Measurements from ENCODE around the gene MTG2. TPM values are rescaled to one million over a fixed set of nuclear protein-coding genes. Genes with fewer than 3 reads are reported as not detected.

MTG2 gene
- total and polyA plus RNA-seq, 4 donors, result 13.0 to 28.0 (median 24.4) TPM

DNA sequence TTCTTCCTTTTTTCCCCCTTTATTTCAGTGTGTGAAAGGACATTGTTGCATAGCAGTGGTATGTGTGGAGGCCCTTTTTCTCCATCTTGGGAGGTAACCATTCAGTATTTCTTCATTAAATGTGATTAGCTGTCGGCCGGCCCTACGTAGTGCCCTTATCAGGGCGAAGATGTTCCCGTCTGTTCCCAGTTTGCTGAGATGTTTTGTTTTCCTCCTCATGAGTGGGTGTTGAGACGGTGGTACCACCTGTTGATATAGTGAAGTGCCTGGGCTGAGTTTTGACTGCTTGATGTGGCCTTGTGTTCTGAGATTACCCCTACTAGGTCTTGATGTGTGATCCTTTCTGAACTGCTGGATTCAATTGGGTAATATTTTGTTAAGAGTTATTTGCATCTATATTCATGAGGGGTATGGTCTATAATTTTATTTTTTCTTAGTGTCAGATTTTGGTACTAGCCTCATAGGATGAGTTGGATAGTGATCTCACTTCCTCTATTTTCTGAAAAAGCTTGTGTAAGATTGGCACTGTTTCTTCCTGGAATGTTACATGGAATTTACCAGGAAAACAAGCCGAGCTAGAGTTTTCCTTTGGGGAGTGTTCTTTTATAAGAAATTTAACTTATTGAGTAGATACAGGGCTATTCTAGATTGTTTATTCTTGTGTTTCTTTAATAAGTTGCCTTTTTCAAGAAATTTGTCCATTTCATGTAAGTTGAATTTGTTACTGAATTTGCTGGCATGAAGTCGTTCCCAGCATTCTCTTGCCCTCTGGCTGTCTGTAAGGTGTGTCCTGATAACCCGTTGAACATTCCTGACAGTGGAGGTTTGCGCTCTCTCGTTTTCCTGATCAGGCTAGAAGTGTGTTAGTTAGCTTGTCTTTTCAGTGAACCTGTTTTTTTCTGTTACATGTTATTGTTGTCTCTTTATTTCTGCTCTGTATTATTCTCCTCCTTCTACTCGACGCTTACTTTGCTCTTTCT is 4.3 kb downstream of the MTG2 start:
- H3K27ac ChIP-seq (ENCODE audit: low read depth in 1 of 2, low read length in 2 of 2), result peak overlapping the region; percentile 22 to 39
- no peaks in the 10 kb centered on the region for H3K9me3 ChIP-seq (ENCODE audit: control insufficient read depth in 4 of 4, low read length in 3 of 4)
- H3K9ac ChIP-seq (ENCODE audit: low read depth in 1 of 2, low read length in 2 of 2), result peak overlapping the region in 1 of 2 donors; percentile 41
- peaks cover 0 to 7% (median 3%) of the 10 kb centered on the region in 4 donors for H3K36me3 ChIP-seq (ENCODE audit: control insufficient read depth in 4 of 4, insufficient read depth in 3 of 4, low read depth in 1 of 4, low read length in 3 of 4)
- no peaks in the 10 kb centered on the region for H3K27me3 ChIP-seq (ENCODE audit: control insufficient read depth in 4 of 4, insufficient read depth in 4 of 4, low read length in 3 of 4)
- no peak for DNase-seq (ENCODE audit: low spot score)
- no peak overlapping the region for H3K4me3 ChIP-seq (ENCODE audit: low read depth in 1 of 3, low read length in 3 of 3)
- TF ChIP-seq RXRA (IDR thresholded peaks at IDR 0.05) (peak in 1 of 2 donors; percentile 9), HNF4A (conservative IDR thresholded peaks at IDR 0.05) (no peak), HNF4G (IDR thresholded peaks at IDR 0.05) (no peak)
- peaks cover 7 to 36% (median 32%) of the 10 kb centered on the region in 4 donors for H3K4me1 ChIP-seq (ENCODE audit: control insufficient read depth in 4 of 4, insufficient read depth in 4 of 4, low read length in 3 of 4)
- WGBS, result 66% methylated on average over 13 of the region's 13 CpGs

DNA sequence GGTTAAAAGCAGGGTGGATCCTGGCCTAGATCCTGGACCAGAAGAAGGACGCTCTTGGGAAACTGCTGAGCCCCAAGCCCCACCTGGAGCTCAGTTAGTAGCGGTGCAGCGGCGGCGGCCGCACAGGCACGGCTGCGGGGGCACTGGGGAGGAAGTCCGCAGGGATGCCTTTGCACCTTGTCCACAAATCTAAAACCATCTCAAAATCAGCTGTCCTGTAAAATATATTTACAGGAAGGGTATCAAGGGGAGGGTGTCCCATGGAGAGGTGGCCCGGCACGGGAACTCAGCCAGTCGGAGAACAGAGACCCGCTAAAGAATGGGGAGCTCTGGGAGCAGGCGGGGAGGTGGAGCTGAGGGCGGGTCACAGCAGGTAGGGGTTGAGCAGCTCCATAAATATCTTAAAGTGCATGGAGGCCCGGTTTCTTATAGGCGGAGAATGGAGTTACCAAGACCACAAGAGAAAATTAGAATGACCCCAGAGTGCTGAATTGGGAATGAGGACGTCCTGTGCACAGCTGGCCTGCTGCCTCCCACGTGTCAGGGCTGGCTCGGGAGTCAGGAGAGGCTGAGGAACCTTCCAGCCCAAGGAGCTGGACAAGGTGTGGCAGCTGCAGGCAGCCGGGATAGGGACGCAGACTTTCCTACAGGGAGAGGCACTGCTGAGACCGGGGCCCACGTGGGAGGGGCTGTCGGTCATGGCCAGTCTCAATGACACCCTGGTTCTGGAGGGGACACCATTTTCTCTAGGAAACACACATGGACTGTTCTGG is 8.0 kb downstream of the MTG2 start:
- H3K4me1 ChIP-seq (ENCODE audit: control insufficient read depth in 4 of 4, insufficient read depth in 4 of 4, low read length in 3 of 4), result peaks cover 0 to 21% (median 16%) of the 10 kb centered on the region in 4 donors
- no peaks in the 10 kb centered on the region for H3K9me3 ChIP-seq (ENCODE audit: control insufficient read depth in 4 of 4, low read length in 3 of 4)
- DNase-seq (ENCODE audit: low spot score), result no peak
- no peaks in the 10 kb centered on the region for H3K27me3 ChIP-seq (ENCODE audit: control insufficient read depth in 4 of 4, insufficient read depth in 4 of 4, low read length in 3 of 4)
- no peak overlapping the region for H3K27ac ChIP-seq (ENCODE audit: low read depth in 1 of 2, low read length in 2 of 2)
- H3K36me3 ChIP-seq (ENCODE audit: control insufficient read depth in 4 of 4, insufficient read depth in 3 of 4, low read depth in 1 of 4, low read length in 3 of 4), result peaks cover 0 to 13% (median 8%) of the 10 kb centered on the region in 4 donors
- TF ChIP-seq, protein P1, sequence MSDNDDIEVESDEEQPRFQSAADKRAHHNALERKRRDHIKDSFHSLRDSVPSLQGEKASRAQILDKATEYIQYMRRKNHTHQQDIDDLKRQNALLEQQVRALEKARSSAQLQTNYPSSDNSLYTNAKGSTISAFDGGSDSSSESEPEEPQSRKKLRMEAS (IDR thresholded peaks at IDR 0.05), result no peak
- TF ChIP-seq FOXA2 (IDR thresholded peaks at IDR 0.05), result no peak
- no peak for TF ChIP-seq SP1 (IDR thresholded peaks at IDR 0.05)
- no peak for TF ChIP-seq GABPA (IDR thresholded peaks at IDR 0.05 in 1 of 2, conservative IDR thresholded peaks at IDR 0.05 in 1 of 2)
- H3K9ac ChIP-seq (ENCODE audit: low read depth in 1 of 2, low read length in 2 of 2), result no peak overlapping the region
- H3K4me3 ChIP-seq (ENCODE audit: low read depth in 1 of 3, low read length in 3 of 3), result no peak overlapping the region
- 94% methylated on average over 25 of the region's 25 CpGs for WGBS

DNA sequence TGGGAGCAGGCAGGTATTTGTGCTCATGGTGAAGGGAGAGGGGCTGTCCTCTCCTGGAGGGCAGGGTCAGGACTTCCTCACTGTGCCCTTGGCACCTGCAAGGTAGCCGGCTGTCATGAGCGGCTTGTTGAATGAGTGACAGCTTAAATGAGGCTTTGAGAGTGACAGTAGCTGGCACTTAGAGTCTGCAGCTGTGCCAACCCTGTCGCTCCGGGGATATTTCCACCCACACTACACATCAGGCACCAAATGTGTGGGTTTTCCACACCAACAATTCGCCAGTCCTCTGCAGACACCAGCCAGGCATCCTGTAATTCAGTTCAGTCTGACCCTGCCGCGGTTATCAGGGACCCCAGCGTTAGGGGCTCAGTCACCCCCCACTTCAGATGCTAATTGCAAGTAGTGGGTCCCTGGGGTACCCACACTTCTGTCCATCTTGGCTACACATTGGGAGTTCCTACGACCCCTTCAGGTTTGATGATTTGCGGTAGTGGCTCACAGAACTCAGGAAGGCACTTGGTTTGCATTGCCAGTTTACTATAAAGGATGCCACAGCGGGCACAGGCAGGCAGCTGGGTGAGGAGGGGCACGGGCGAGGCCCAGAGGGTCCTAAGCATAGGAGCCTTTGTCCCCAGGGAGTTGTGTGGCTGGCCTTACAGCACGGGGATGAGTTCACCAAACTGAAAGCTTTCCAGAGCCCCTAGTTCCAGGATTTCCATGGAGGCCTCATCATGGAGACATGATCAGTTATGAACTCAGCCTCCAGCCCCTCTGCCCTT is 9.1 kb downstream of the MTG2 start:
- Histone ChIP-seq H3K9me3 (ENCODE audit: control insufficient read depth in 4 of 4, low read length in 3 of 4) (no peaks in the 10 kb centered on the region), H3K4me1 (ENCODE audit: control insufficient read depth in 4 of 4, insufficient read depth in 4 of 4, low read length in 3 of 4) (peaks cover 0 to 16% (median 10%) of the 10 kb centered on the region in 4 donors), H3K27ac (ENCODE audit: low read depth in 1 of 2, low read length in 2 of 2) (no peak overlapping the region), H3K9ac (ENCODE audit: low read depth in 1 of 2, low read length in 2 of 2) (no peak overlapping the region), H3K27me3 (ENCODE audit: control insufficient read depth in 4 of 4, insufficient read depth in 4 of 4, low read length in 3 of 4) (no peaks in the 10 kb centered on the region), H3K4me3 (ENCODE audit: low read depth in 1 of 3, low read length in 3 of 3) (no peak overlapping the region), H3K36me3 (ENCODE audit: control insufficient read depth in 4 of 4, insufficient read depth in 3 of 4, low read depth in 1 of 4, low read length in 3 of 4) (peaks cover 0 to 15% (median 10%) of the 10 kb centered on the region in 4 donors)
- no peak for DNase-seq (ENCODE audit: low spot score)
- TF ChIP-seq RAD21 (IDR thresholded peaks at IDR 0.05), result no peak
- no peak for TF ChIP-seq NR2F2 (IDR thresholded peaks at IDR 0.05)
- TF ChIP-seq GABPA (IDR thresholded peaks at IDR 0.05 in 1 of 2, conservative IDR thresholded peaks at IDR 0.05 in 1 of 2), result no peak
- no peak for TF ChIP-seq HNF4A (conservative IDR thresholded peaks at IDR 0.05)
- TF ChIP-seq, protein P2, sequence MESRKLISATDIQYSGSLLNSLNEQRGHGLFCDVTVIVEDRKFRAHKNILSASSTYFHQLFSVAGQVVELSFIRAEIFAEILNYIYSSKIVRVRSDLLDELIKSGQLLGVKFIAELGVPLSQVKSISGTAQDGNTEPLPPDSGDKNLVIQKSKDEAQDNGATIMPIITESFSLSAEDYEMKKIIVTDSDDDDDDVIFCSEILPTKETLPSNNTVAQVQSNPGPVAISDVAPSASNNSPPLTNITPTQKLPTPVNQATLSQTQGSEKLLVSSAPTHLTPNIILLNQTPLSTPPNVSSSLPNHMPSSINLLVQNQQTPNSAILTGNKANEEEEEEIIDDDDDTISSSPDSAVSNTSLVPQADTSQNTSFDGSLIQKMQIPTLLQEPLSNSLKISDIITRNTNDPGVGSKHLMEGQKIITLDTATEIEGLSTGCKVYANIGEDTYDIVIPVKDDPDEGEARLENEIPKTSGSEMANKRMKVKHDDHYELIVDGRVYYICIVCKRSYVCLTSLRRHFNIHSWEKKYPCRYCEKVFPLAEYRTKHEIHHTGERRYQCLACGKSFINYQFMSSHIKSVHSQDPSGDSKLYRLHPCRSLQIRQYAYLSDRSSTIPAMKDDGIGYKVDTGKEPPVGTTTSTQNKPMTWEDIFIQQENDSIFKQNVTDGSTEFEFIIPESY (IDR thresholded peaks at IDR 0.05), result no peak
- TF ChIP-seq, protein P3, sequence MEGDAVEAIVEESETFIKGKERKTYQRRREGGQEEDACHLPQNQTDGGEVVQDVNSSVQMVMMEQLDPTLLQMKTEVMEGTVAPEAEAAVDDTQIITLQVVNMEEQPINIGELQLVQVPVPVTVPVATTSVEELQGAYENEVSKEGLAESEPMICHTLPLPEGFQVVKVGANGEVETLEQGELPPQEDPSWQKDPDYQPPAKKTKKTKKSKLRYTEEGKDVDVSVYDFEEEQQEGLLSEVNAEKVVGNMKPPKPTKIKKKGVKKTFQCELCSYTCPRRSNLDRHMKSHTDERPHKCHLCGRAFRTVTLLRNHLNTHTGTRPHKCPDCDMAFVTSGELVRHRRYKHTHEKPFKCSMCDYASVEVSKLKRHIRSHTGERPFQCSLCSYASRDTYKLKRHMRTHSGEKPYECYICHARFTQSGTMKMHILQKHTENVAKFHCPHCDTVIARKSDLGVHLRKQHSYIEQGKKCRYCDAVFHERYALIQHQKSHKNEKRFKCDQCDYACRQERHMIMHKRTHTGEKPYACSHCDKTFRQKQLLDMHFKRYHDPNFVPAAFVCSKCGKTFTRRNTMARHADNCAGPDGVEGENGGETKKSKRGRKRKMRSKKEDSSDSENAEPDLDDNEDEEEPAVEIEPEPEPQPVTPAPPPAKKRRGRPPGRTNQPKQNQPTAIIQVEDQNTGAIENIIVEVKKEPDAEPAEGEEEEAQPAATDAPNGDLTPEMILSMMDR (IDR thresholded peaks at IDR 0.05; ENCODE audit: low read depth, low read length, missing input control), result no peak
- TF ChIP-seq HNF4G (IDR thresholded peaks at IDR 0.05), result no peak
- TF ChIP-seq FOXA1 (IDR thresholded peaks at IDR 0.05), result no peak
- TF ChIP-seq, protein P1 (IDR thresholded peaks at IDR 0.05), result no peak
- TF ChIP-seq FOXA2 (IDR thresholded peaks at IDR 0.05), result no peak
- TF ChIP-seq JUND (IDR thresholded peaks at IDR 0.05), result no peak
- no peak for TF ChIP-seq RXRA (IDR thresholded peaks at IDR 0.05)
- WGBS, result 88% methylated on average over 14 of the region's 14 CpGs

Data from liver (tissue), 9 donors.